Measurements from ENCODE around the gene COL6A5.

- TF ChIP-seq CTCF (IDR thresholded peaks at IDR 0.05; ENCODE audit: insufficient read depth, low read length, poor library complexity, severe bottlenecking) (no peak), EZH2phosphoT487 (conservative IDR thresholded peaks at IDR 0.05; ENCODE audit: low read length) (no peak)
Observed at GRCh38 chr3:130473416-130473815, 127.9 kb downstream of the COL6A5 start.
